MCF 10A (cell line): ENCODE measurements around the gene SCO1. TPM values are rescaled to one million over a fixed set of nuclear protein-coding genes. Genes with fewer than 3 reads are reported as not detected.

Experiments used
- BruUV-seq: library from RNA; stranded (reverse); fragments of 400-500 nt; replicated peaks from 2 replicates; lab custom pipeline; 2021; lab: Mats Ljungman, UMichigan
- CTCF ChIA-PET: fragments of 300-600 bp; sonication (Branson Sonifier 250); formaldehyde crosslinking; extraction: SDS; loops from one replicate; lab custom pipeline; 2021; ENCODE audit warnings: antibody characterized with exemption, inconsistent platforms; lab: Yijun Ruan, JAX
- POLR2A ChIA-PET: fragments of 300-600, 350-650 bp; sonication (Branson Sonifier 250); formaldehyde crosslinking; extraction: SDS; loops from one replicate; lab custom pipeline; 2020; ENCODE audit warnings: antibody characterized with exemption, inconsistent platforms; lab: Yijun Ruan, JAX
- DNase-seq: peaks from one replicate; pipeline ENCODE4 v3.0.0-alpha.2; 2018; ENCODE audit not compliant: unreplicated experiment
- H3K27ac Mint-ChIP-seq: one replicate; pipeline ENCODE4 v1.8.0; 2022; ENCODE audit warnings: mild to moderate bottlenecking, low read depth, mixed read lengths; ENCODE audit not compliant: unreplicated experiment
- H3K27me3 Mint-ChIP-seq: one replicate; pipeline ENCODE4 v1.8.0; 2022; ENCODE audit warnings: mixed read lengths; ENCODE audit not compliant: insufficient read depth, unreplicated experiment
- H3K36me3 Mint-ChIP-seq: one replicate; pipeline ENCODE4 v1.8.0; 2022; ENCODE audit warnings: mild to moderate bottlenecking, moderate library complexity, mixed read lengths; ENCODE audit not compliant: insufficient read depth, unreplicated experiment
- H3K4me1 Mint-ChIP-seq: one replicate; pipeline ENCODE4 v1.8.0; 2022; ENCODE audit warnings: mixed read lengths; ENCODE audit not compliant: insufficient read depth, unreplicated experiment
- H3K4me3 Mint-ChIP-seq: one replicate; pipeline ENCODE4 v1.8.0; 2022; ENCODE audit warnings: mild to moderate bottlenecking, moderate library complexity, mixed read lengths; ENCODE audit not compliant: unreplicated experiment
- H3K9me3 Mint-ChIP-seq: one replicate; pipeline ENCODE4 v1.8.0; 2022; ENCODE audit warnings: mixed read lengths; ENCODE audit not compliant: unreplicated experiment
- CTCF ChIP-seq: fragments of 200-600 bp; IDR thresholded peaks from one replicate; pipeline ENCODE4 v1.8.0; 2022; ENCODE audit warnings: antibody characterized with exemption, mild to moderate bottlenecking; ENCODE audit not compliant: unreplicated experiment
- intact Hi-C: fragments of 100-400 bp; cut with micrococcal nuclease; formaldehyde crosslinking; loops from 2 replicates; pipeline ENCODE4 v1.14.1; 2022
- total RNA-seq: library from RNA; stranded (reverse); gene quantifications from 2 replicates; pipeline ENCODE4 v1.2.3, GENCODE V29; 2022

The SCO1 gene
- total RNA-seq, 1 experiment from 2014 or later: 55.8 TPM

GRCh38 chr17:10638151-10638550 lies 59.2 kb downstream of the SCO1 start:
- intact Hi-C loops: no loop called here
- Mint-ChIP-seq H3K27me3 (no peaks in the 10 kb centered on the region), H3K36me3 (peaks cover 5% of the 10 kb centered on the region), H3K9me3 (peaks cover 7% of the 10 kb centered on the region), H3K27ac (no peak overlapping the region), H3K4me1 (no peaks in the 10 kb centered on the region), H3K4me3 (no peak overlapping the region)
- DNase-seq: no peak
- ChIA-PET POLR2A (no interaction called here), CTCF (interaction anchor here (0.8 to 19.1 kb wide), 3 partner anchors 8 to 558 kb away, joined by 5 to 269 read pairs (median 105); no protein-coding TSS in a partner anchor)
- TF ChIP-seq CTCF: no peak
- no TSS peak for BruUV-seq

GRCh38 chr17:10635290-10635689 lies 62.0 kb downstream of the SCO1 start:
- BruUV-seq: no TSS peak
- no peaks in the 10 kb centered on the region for H3K4me1 Mint-ChIP-seq
- ChIA-PET POLR2A (interaction anchor here (0.7 kb wide), 1 partner anchor 1141 kb away, joined by 3 read pairs; no protein-coding TSS in a partner anchor), CTCF (interaction anchor here (1.0 to 19.1 kb wide), 3 partner anchors 11 to 61 kb away, joined by 3 to 269 read pairs (median 105); no protein-coding TSS in a partner anchor)
- H3K9me3 Mint-ChIP-seq: peaks cover 7% of the 10 kb centered on the region
- DNase-seq: no peak
- no peaks in the 10 kb centered on the region for H3K27me3 Mint-ChIP-seq
- H3K27ac Mint-ChIP-seq: no peak overlapping the region
- H3K4me3 Mint-ChIP-seq: no peak overlapping the region
- intact Hi-C loops: no loop called here
- peaks cover 5% of the 10 kb centered on the region for H3K36me3 Mint-ChIP-seq
- no peak for TF ChIP-seq CTCF

GRCh38 chr17:10633738-10634379 lies 63.5 kb downstream of the SCO1 start:
- Mint-ChIP-seq H3K4me1 (no peaks in the 10 kb centered on the region), H3K36me3 (peaks cover 5% of the 10 kb centered on the region), H3K9me3 (peaks cover 7% of the 10 kb centered on the region), H3K27ac (no peak overlapping the region), H3K27me3 (no peaks in the 10 kb centered on the region), H3K4me3 (no peak overlapping the region)
- no peak for TF ChIP-seq CTCF
- no peak for DNase-seq
- BruUV-seq: no TSS peak
- POLR2A ChIA-PET: interaction anchor here (1.1 kb wide), 1 partner anchor 11 kb away, joined by 3 read pairs; no protein-coding TSS in a partner anchor
- intact Hi-C loops: no loop called here
- CTCF ChIA-PET: interaction anchor here (1.1 to 19.1 kb wide), 3 partner anchors 12 to 1302 kb away, joined by 3 to 269 read pairs (median 105); no protein-coding TSS in a partner anchor

GRCh38 chr17:10631701-10632100 lies 65.6 kb downstream of the SCO1 start:
- Mint-ChIP-seq H3K4me3 (no peak overlapping the region), H3K9me3 (no peaks in the 10 kb centered on the region), H3K36me3 (no peaks in the 10 kb centered on the region), H3K4me1 (no peaks in the 10 kb centered on the region), H3K27ac (no peak overlapping the region), H3K27me3 (no peaks in the 10 kb centered on the region)
- POLR2A ChIA-PET: no interaction called here
- no TSS peak for BruUV-seq
- DNase-seq: no peak
- TF ChIP-seq CTCF: no peak
- intact Hi-C loops: no loop called here
- CTCF ChIA-PET: interaction anchor here (0.6 to 19.1 kb wide), 18 partner anchors 9 to 1354 kb away, joined by 3 to 269 read pairs (median 4); partner anchors contain the start of gene MYH3
